Measurements from ENCODE around the gene CD63. TPM values are rescaled to one million over a fixed set of nuclear protein-coding genes. Genes with fewer than 3 reads are reported as not detected.
"Not testable (repeated sequence)": the region's sequence is repeated elsewhere in the genome, so short reads cannot be mapped to it uniquely, and the experiment has no call there.

CD63 gene
- total RNA-seq, 2 experiments from 2014 or later, result 99.6 to 101 TPM

- H3K4me3 Mint-ChIP-seq, result no peak overlapping the region
- CTCF ChIA-PET, result interaction anchor here (1.0 to 5.3 kb wide), 3 partner anchors 11 to 230 kb away, joined by 3 to 20 read pairs (median 13); no protein-coding TSS in a partner anchor
- intact Hi-C loops (cut with micrococcal nuclease), result no loop called here
- TF ChIP-seq CTCF (IDR thresholded peaks at IDR 0.05), result no peak
- H3K27me3 Mint-ChIP-seq, result no peaks in the 10 kb centered on the region
- no peak for ATAC-seq
- no peak for DNase-seq
- POLR2A ChIA-PET, result interaction anchor here (0.6 kb wide), 2 partner anchors 44 to 759 kb away, joined by 3 read pairs; no protein-coding TSS in a partner anchor
- H3K36me3 Mint-ChIP-seq (ENCODE audit: low read depth), result peaks cover 25% of the 10 kb centered on the region
- H3K27ac Mint-ChIP-seq, result peak overlapping the region; percentile 50
- H3K9me3 Mint-ChIP-seq, result no peaks in the 10 kb centered on the region
- H3K4me1 Mint-ChIP-seq (ENCODE audit: low read depth), result peaks cover 10% of the 10 kb centered on the region
Observed at GRCh38 chr12:55765736-55766290, 37.0 kb upstream of the CD63 start.

GRCh38 chr12:55762646-55763045 is 33.8 kb upstream of the CD63 start:
- ChIA-PET CTCF (interaction anchor here (1.4 kb wide), 1 partner anchor 177 kb away, joined by 3 read pairs; no protein-coding TSS in a partner anchor), POLR2A (interaction anchor here (0.9 to 1.5 kb wide), 2 partner anchors 11 to 24 kb away, joined by 4 to 5 read pairs; no protein-coding TSS in a partner anchor)
- no peak overlapping the region for H3K4me3 Mint-ChIP-seq
- intact Hi-C loops (cut with micrococcal nuclease), result no loop called here
- no peak overlapping the region for H3K27ac Mint-ChIP-seq
- ATAC-seq, result no peak
- DNase-seq, result no peak
- H3K27me3 Mint-ChIP-seq, result no peaks in the 10 kb centered on the region
- peaks cover 45% of the 10 kb centered on the region for H3K36me3 Mint-ChIP-seq (ENCODE audit: low read depth)
- H3K9me3 Mint-ChIP-seq, result no peaks in the 10 kb centered on the region
- TF ChIP-seq CTCF (IDR thresholded peaks at IDR 0.05), result no peak
- peaks cover 11% of the 10 kb centered on the region for H3K4me1 Mint-ChIP-seq (ENCODE audit: low read depth)

GRCh38 chr12:55760663-55761062 is 31.9 kb upstream of the CD63 start:
- Mint-ChIP-seq H3K9me3 (no peaks in the 10 kb centered on the region), H3K27ac (peak overlapping the region; percentile 57), H3K4me3 (no peak overlapping the region), H3K36me3 (ENCODE audit: low read depth) (peaks cover 37% of the 10 kb centered on the region), H3K4me1 (ENCODE audit: low read depth) (peaks cover 14% of the 10 kb centered on the region), H3K27me3 (no peaks in the 10 kb centered on the region)
- CTCF ChIA-PET, result no interaction called here
- ATAC-seq (peak; percentile 55), DNase-seq (peak; percentile 53)
- POLR2A ChIA-PET, result interaction anchor here (1.5 to 2.3 kb wide), 2 partner anchors 13 to 15 kb away, joined by 3 to 6 read pairs; no protein-coding TSS in a partner anchor
- no peak for TF ChIP-seq CTCF (IDR thresholded peaks at IDR 0.05)
- intact Hi-C loops (cut with micrococcal nuclease), result no loop called here

- intact Hi-C loops (cut with micrococcal nuclease); H3K9me3 Mint-ChIP-seq; H3K4me3 Mint-ChIP-seq; H3K27me3 Mint-ChIP-seq; POLR2A ChIA-PET; H3K27ac Mint-ChIP-seq; DNase-seq; ATAC-seq: not testable (repeated sequence)
- Mint-ChIP-seq H3K4me1 (ENCODE audit: low read depth) (peaks cover 19% of the 10 kb centered on the region), H3K36me3 (ENCODE audit: low read depth) (peaks cover 40% of the 10 kb centered on the region)
- CTCF ChIA-PET, result interaction anchor here (1.2 to 8.0 kb wide), 3 partner anchors 15 to 36 kb away, joined by 3 to 66 read pairs (median 7); no protein-coding TSS in a partner anchor
Observed at GRCh38 chr12:55758575-55758974, 29.8 kb upstream of the CD63 start.

- intact Hi-C loops (cut with micrococcal nuclease), result no loop called here
- H3K4me3 Mint-ChIP-seq, result no peak overlapping the region
- ChIA-PET POLR2A (interaction anchor here (0.8 to 1.3 kb wide), 2 partner anchors 10 to 14 kb away, joined by 3 read pairs; no protein-coding TSS in a partner anchor), CTCF (interaction anchor here (0.7 to 8.0 kb wide), 7 partner anchors 11 to 183 kb away, joined by 3 to 66 read pairs (median 4); no protein-coding TSS in a partner anchor)
- TF ChIP-seq CTCF (IDR thresholded peaks at IDR 0.05), result no peak
- peaks cover 19% of the 10 kb centered on the region for H3K4me1 Mint-ChIP-seq (ENCODE audit: low read depth)
- H3K27ac Mint-ChIP-seq, result peak overlapping the region; percentile 25
- no peaks in the 10 kb centered on the region for H3K9me3 Mint-ChIP-seq
- peaks cover 44% of the 10 kb centered on the region for H3K36me3 Mint-ChIP-seq (ENCODE audit: low read depth)
- no peak for DNase-seq
- no peaks in the 10 kb centered on the region for H3K27me3 Mint-ChIP-seq
- ATAC-seq, result no peak
Observed at GRCh38 chr12:55757701-55758100, 28.9 kb upstream of the CD63 start.
